Measurements from ENCODE around the gene ALX3. TPM values are rescaled to one million over a fixed set of nuclear protein-coding genes. Genes with fewer than 3 reads are reported as not detected.

The ALX3 gene
- total and polyA plus RNA-seq, 2 of the 8 experiments (the other 6 are each of a cell fraction or from before 2014, with no cell fraction given) = 0.20 TPM; not detected in 1

GRCh38 chr1:110114173-110114572, 43.7 kb upstream of the ALX3 start (continued):
- no peak for TF ChIP-seq CHD7 (IDR thresholded peaks at IDR 0.05; ENCODE audit: insufficient replicate concordance, low read length)
- no peak for TF ChIP-seq SIX5 (IDR thresholded peaks at IDR 0.05; ENCODE audit: low read depth, low read length)
- TF ChIP-seq JUND (IDR thresholded peaks at IDR 0.05; ENCODE audit: low read length) = no peak
- no peak for TF ChIP-seq CEBPB (IDR thresholded peaks at IDR 0.05; ENCODE audit: low read depth, low read length)
- no peak for TF ChIP-seq RXRA (IDR thresholded peaks at IDR 0.05; ENCODE audit: insufficient read depth, low read depth, low read length)
- TF ChIP-seq MAFK (IDR thresholded peaks at IDR 0.05; ENCODE audit: low read depth, low read length) = no peak
- no peak for TF ChIP-seq EZH2 (IDR thresholded peaks at IDR 0.05; ENCODE audit: low read depth, low read length, severe bottlenecking)
- TF ChIP-seq POLR2AphosphoS5 (IDR thresholded peaks at IDR 0.05; ENCODE audit: low read depth, low read length) = no peak
- TF ChIP-seq TAF7 (optimal IDR thresholded peaks at IDR 0.05; ENCODE audit: borderline replicate concordance, low read depth, low read length) = no peak
- TF ChIP-seq POU5F1 (IDR thresholded peaks at IDR 0.05; ENCODE audit: low read depth, low read length) = no peak

Measured in H1 (cell line).